ENCODE data around the gene SLC39A5.
A peak's percentile ranks its signal among the peaks of the same experiment; 100 is the strongest.
"Not testable (repeated sequence)": the region's sequence is repeated elsewhere in the genome, so short reads cannot be mapped to it uniquely, and the experiment has no call there.

SLC39A5 gene

GRCh38 chr12:56229916-56230431 lies at the start of gene SLC39A5:
Gene SLC39A5, plus strand, starts transcription at chr12:56230051. Its CDS starts 1,224 bp downstream, at chr12:56231275.
- H3K9me3 Mint-ChIP-seq: no peaks in the 10 kb centered on the region

GRCh38 chr12:56186957-56187356 lies 42.9 kb upstream of the SLC39A5 start:
- Mint-ChIP-seq H3K4me3 (peak overlapping the region; percentile 82), H3K9me3 (no peaks in the 10 kb centered on the region), H3K36me3 (ENCODE audit: low read depth) (peaks cover 72% of the 10 kb centered on the region), H3K4me1 (ENCODE audit: low read depth) (peaks cover 35% of the 10 kb centered on the region), H3K27ac (peak overlapping the region; percentile 84), H3K27me3 (no peaks in the 10 kb centered on the region)
- DNase-seq: no peak

More at GRCh38 chr12:56229916-56230431, at the start of gene SLC39A5:
- Mint-ChIP-seq H3K27ac (peak within 1 kb of the TSS; percentile 27), H3K36me3 (ENCODE audit: low read depth) (peaks cover 44% of the 10 kb centered on the region), H3K4me1 (ENCODE audit: low read depth) (peaks cover 12% of the 10 kb centered on the region), H3K27me3 (no peaks in the 10 kb centered on the region), H3K4me3 (no peak within 1 kb of the TSS)
- no peak for DNase-seq

- peak overlapping the region; percentile 76 for H3K27ac Mint-ChIP-seq
- H3K4me1 Mint-ChIP-seq (ENCODE audit: low read depth): peaks cover 43% of the 10 kb centered on the region
- no peaks in the 10 kb centered on the region for H3K9me3 Mint-ChIP-seq
- no peak for DNase-seq
- peak overlapping the region; percentile 82 for H3K4me3 Mint-ChIP-seq
- peaks cover 60% of the 10 kb centered on the region for H3K36me3 Mint-ChIP-seq (ENCODE audit: low read depth)
- H3K27me3 Mint-ChIP-seq: no peaks in the 10 kb centered on the region
Measured at GRCh38 chr12:56188131-56188777, 41.6 kb upstream of the SLC39A5 start.

GRCh38 chr12:56188778-56189098 lies 41.1 kb upstream of the SLC39A5 start:
- H3K9me3 Mint-ChIP-seq: no peaks in the 10 kb centered on the region
- peak overlapping the region; percentile 82 for H3K4me3 Mint-ChIP-seq
- peaks cover 46% of the 10 kb centered on the region for H3K4me1 Mint-ChIP-seq (ENCODE audit: low read depth)

GRCh38 chr12:56189099-56189917 lies 40.5 kb upstream of the SLC39A5 start, which contains the start of gene SMARCC2:
Gene SMARCC2, minus strand, starts transcription at chr12:56189483. Its CDS starts 22 bp downstream, at chr12:56189461.
- Mint-ChIP-seq H3K27me3 (no peaks in the 10 kb centered on the region), H3K9me3 (no peaks in the 10 kb centered on the region), H3K4me3 (peak within 1 kb of the TSS; percentile 82), H3K27ac (peak within 1 kb of the TSS; percentile 98), H3K36me3 (ENCODE audit: low read depth) (peaks cover 50% of the 10 kb centered on the region), H3K4me1 (ENCODE audit: low read depth) (peaks cover 46% of the 10 kb centered on the region)
- peak; percentile 89 for DNase-seq

More at GRCh38 chr12:56188778-56189098, 41.1 kb upstream of the SLC39A5 start:
- peak; percentile 67 for DNase-seq
- Mint-ChIP-seq H3K27me3 (no peaks in the 10 kb centered on the region), H3K27ac (peak overlapping the region; percentile 76), H3K36me3 (ENCODE audit: low read depth) (peaks cover 56% of the 10 kb centered on the region)

- Mint-ChIP-seq H3K4me1 (ENCODE audit: low read depth) (peaks cover 46% of the 10 kb centered on the region), H3K27ac (peak overlapping the region; percentile 98), H3K4me3 (peak overlapping the region; percentile 82), H3K9me3 (no peaks in the 10 kb centered on the region), H3K27me3 (no peaks in the 10 kb centered on the region), H3K36me3 (ENCODE audit: low read depth) (peaks cover 42% of the 10 kb centered on the region)
- DNase-seq: peak; percentile 98
Measured at GRCh38 chr12:56189918-56190694, 39.7 kb upstream of the SLC39A5 start.

- Mint-ChIP-seq H3K9me3 (no peaks in the 10 kb centered on the region), H3K4me1 (ENCODE audit: low read depth) (peaks cover 45% of the 10 kb centered on the region), H3K27ac (peak overlapping the region; percentile 98), H3K36me3 (ENCODE audit: low read depth) (peaks cover 37% of the 10 kb centered on the region), H3K4me3 (peak overlapping the region; percentile 82), H3K27me3 (no peaks in the 10 kb centered on the region)
- DNase-seq: no peak
Measured at GRCh38 chr12:56190695-56191155, 39.1 kb upstream of the SLC39A5 start.

- Mint-ChIP-seq H3K27me3 (no peaks in the 10 kb centered on the region), H3K9me3 (no peaks in the 10 kb centered on the region), H3K27ac (no peak overlapping the region), H3K4me3 (no peak overlapping the region), H3K4me1 (ENCODE audit: low read depth) (peaks cover 33% of the 10 kb centered on the region), H3K36me3 (ENCODE audit: low read depth) (peaks cover 18% of the 10 kb centered on the region)
- DNase-seq: no peak
Measured at GRCh38 chr12:56192582-56192981, 37.3 kb upstream of the SLC39A5 start.

- H3K36me3 Mint-ChIP-seq (ENCODE audit: low read depth): peaks cover 13% of the 10 kb centered on the region
- H3K9me3 Mint-ChIP-seq: no peaks in the 10 kb centered on the region
- peaks cover 28% of the 10 kb centered on the region for H3K4me1 Mint-ChIP-seq (ENCODE audit: low read depth)
- peak; percentile 47 for DNase-seq
- no peak overlapping the region for H3K4me3 Mint-ChIP-seq
- H3K27me3 Mint-ChIP-seq: no peaks in the 10 kb centered on the region
- H3K27ac Mint-ChIP-seq: peak overlapping the region; percentile 73
Measured at GRCh38 chr12:56193025-56193578, 36.7 kb upstream of the SLC39A5 start.

GRCh38 chr12:56196818-56197550 lies 32.9 kb upstream of the SLC39A5 start:
- H3K9me3 Mint-ChIP-seq; DNase-seq; H3K27ac Mint-ChIP-seq; H3K27me3 Mint-ChIP-seq; H3K36me3 Mint-ChIP-seq (ENCODE audit: low read depth); H3K4me3 Mint-ChIP-seq: not testable (repeated sequence)
- peaks cover 11% of the 10 kb centered on the region for H3K4me1 Mint-ChIP-seq (ENCODE audit: low read depth)

- Mint-ChIP-seq H3K27ac (no peak overlapping the region), H3K36me3 (ENCODE audit: low read depth) (no peaks in the 10 kb centered on the region), H3K27me3 (no peaks in the 10 kb centered on the region), H3K4me3 (no peak overlapping the region), H3K9me3 (no peaks in the 10 kb centered on the region), H3K4me1 (ENCODE audit: low read depth) (peaks cover 5% of the 10 kb centered on the region)
- no peak for DNase-seq
Measured at GRCh38 chr12:56197921-56198635, 31.8 kb upstream of the SLC39A5 start.

GRCh38 chr12:56198836-56199235 lies 31.0 kb upstream of the SLC39A5 start:
- Mint-ChIP-seq H3K27ac (no peak overlapping the region), H3K4me3 (no peak overlapping the region), H3K4me1 (ENCODE audit: low read depth) (no peaks in the 10 kb centered on the region), H3K27me3 (no peaks in the 10 kb centered on the region), H3K36me3 (ENCODE audit: low read depth) (no peaks in the 10 kb centered on the region), H3K9me3 (no peaks in the 10 kb centered on the region)
- no peak for DNase-seq

GRCh38 chr12:56202366-56202765 lies 27.5 kb upstream of the SLC39A5 start:
- H3K27ac Mint-ChIP-seq: no peak overlapping the region
- DNase-seq: no peak
- H3K36me3 Mint-ChIP-seq (ENCODE audit: low read depth): peaks cover 25% of the 10 kb centered on the region
- H3K27me3 Mint-ChIP-seq: no peaks in the 10 kb centered on the region
- H3K9me3 Mint-ChIP-seq: no peaks in the 10 kb centered on the region
- no peak overlapping the region for H3K4me3 Mint-ChIP-seq
- H3K4me1 Mint-ChIP-seq (ENCODE audit: low read depth): peaks cover 2% of the 10 kb centered on the region
